Hepatocyte (in vitro differentiated cells): ENCODE measurements around the gene FFAR4. TPM values are rescaled to one million over a fixed set of nuclear protein-coding genes. Genes with fewer than 3 reads are reported as not detected.

ENCODE experiments used
- DNase-seq: peaks from one replicate; pipeline ENCODE4 v3.0.0-alpha.2; 2016; ENCODE audit warnings: low spot score
- H2AFZ ChIP-seq: fragments of 200-600 bp; sonication (generic); 2 replicates; pipeline ENCODE4 v1.6.0; 2016; ENCODE audit warnings: antibody characterized with exemption, mild to moderate bottlenecking
- H3K27ac ChIP-seq: fragments of 200-600 bp; sonication (generic); 2 replicates; pipeline ENCODE4 v1.5.1; 2016; ENCODE audit warnings: mild to moderate bottlenecking
- H3K27me3 ChIP-seq: fragments of 200-600 bp; sonication (generic); 2 replicates; pipeline ENCODE4 v1.6.1; 2016
- H3K36me3 ChIP-seq: fragments of 200-600 bp; sonication (generic); replicated peaks from 2 replicates; pipeline ENCODE4 v1.5.1; 2016; ENCODE audit warnings: low read depth; ENCODE audit not compliant: insufficient read depth
- H3K4me1 ChIP-seq: fragments of 200-600 bp; sonication (generic); 2 replicates; pipeline ENCODE4 v1.5.1; 2016; ENCODE audit warnings: mild to moderate bottlenecking, moderate library complexity; ENCODE audit not compliant: insufficient read depth
- H3K4me2 ChIP-seq: fragments of 200-600 bp; sonication (generic); 2 replicates; pipeline ENCODE4 v1.6.0; 2016
- H3K4me3 ChIP-seq: fragments of 200-600 bp; sonication (generic); 2 replicates; pipeline ENCODE4 v1.5.1; 2016; ENCODE audit warnings: mild to moderate bottlenecking
- H3K79me2 ChIP-seq: fragments of 200-600 bp; sonication (generic); 2 replicates; pipeline ENCODE4 v1.6.0; 2017; ENCODE audit warnings: mild to moderate bottlenecking
- H3K9me2 ChIP-seq: fragments of 200-600 bp; sonication (generic); replicated peaks from 2 replicates; pipeline ENCODE4 v1.6.0; 2017; ENCODE audit warnings: mild to moderate bottlenecking; ENCODE audit not compliant: insufficient read depth
- H3K9me3 ChIP-seq: fragments of 200-600 bp; sonication (generic); 2 replicates; pipeline ENCODE4 v1.5.1; 2016; ENCODE audit warnings: low read depth, mild to moderate bottlenecking
- H4K20me1 ChIP-seq: fragments of 200-600 bp; sonication (generic); 2 replicates; pipeline ENCODE4 v1.6.0; 2016; ENCODE audit warnings: mild to moderate bottlenecking; ENCODE audit not compliant: insufficient read depth, poor library complexity, severe bottlenecking
- EZH2 ChIP-seq: fragments of 200-600 bp; sonication (generic); IDR thresholded peaks from 2 replicates; pipeline ENCODE4 v1.6.1; 2016; ENCODE audit warnings: antibody characterized with exemption, mild to moderate bottlenecking, borderline replicate concordance
- EZH2phosphoT487 ChIP-seq: fragments of 200-600 bp; sonication (generic); IDR thresholded peaks from one replicate; pipeline ENCODE4 v1.6.1; 2018; ENCODE audit warnings: antibody characterized with exemption, mild to moderate bottlenecking, low read depth, moderate library complexity; ENCODE audit not compliant: unreplicated experiment, severe bottlenecking
- WGBS: methylation state at CpG from one replicate; pipeline ENCODE4 v1.1.6; 2016; ENCODE audit warnings: low lambda C conversion rate; ENCODE audit errors: missing lambda C conversion rate; 5-methylcytosine and 5-hydroxymethylcytosine counted together
- polyA plus RNA-seq: library from polyadenylated mRNA; unstranded; fragments of >200 nt; fragmentation: Nextera tagmentation; extraction: Ambion mirVana; gene quantifications from 2 replicates; pipeline ENCODE4 v1.2.1, GENCODE V29; 2016
- total RNA-seq: library from RNA; depleted of rRNA; stranded (reverse); fragments of >200 nt; gene quantifications from 2 replicates; pipeline ENCODE4 v1.2.3, GENCODE V29; 2014
- TF ChIP-seq, protein P1 (sequence below): fragments of 200-600 bp; sonication (generic); IDR thresholded peaks from 2 replicates; pipeline ENCODE4 v1.5.1; 2016; ENCODE audit warnings: antibody characterized with exemption, mild to moderate bottlenecking; ENCODE audit not compliant: poor library complexity

FFAR4 gene
- total and polyA plus RNA-seq, 2 experiments from 2014 or later, result 0.53 TPM; not detected in 1

DNA sequence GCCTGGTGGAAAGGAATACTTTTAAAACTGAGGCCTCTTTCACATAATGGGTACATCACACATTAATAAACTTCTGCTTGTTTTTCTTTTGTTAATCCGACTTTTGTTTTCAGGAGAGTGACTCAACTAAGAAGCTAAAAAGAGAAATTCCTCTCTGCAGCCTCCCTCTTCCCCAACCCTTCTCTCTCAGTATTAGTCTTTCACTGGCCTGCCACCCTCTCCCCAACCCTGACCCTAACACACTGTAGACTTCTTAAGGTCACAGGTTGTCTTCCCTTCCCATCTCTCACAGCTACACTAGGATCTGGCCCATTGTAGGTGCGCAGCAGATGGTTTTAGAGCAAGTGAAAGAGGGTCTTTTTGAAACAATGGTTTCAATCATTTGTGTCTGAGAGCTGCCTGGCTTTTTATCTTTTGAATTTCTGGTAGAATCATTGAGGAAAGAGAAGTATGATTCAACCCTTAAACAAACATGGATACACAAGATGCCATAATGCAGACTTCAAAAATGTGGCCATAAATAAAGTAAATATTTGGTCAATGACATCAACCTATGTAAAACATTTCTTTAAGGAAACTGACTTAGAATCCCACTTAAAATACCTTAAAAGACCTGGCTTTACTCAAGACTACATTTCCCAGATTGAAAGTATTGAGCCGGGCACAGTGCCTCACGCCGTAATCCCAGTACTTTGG is 17.9 kb upstream of the FFAR4 start:
- Histone ChIP-seq H3K4me2 (no peak overlapping the region), H3K36me3 (no peaks in the 10 kb centered on the region), H3K4me3 (no peak overlapping the region), H3K79me2 (no peaks in the 10 kb centered on the region), H3K9me2 (no peaks in the 10 kb centered on the region), H2AFZ (no peak overlapping the region), H3K27ac (peak overlapping the region; percentile 93), H3K4me1 (peaks cover 4% of the 10 kb centered on the region), H4K20me1 (no peaks in the 10 kb centered on the region), H3K9me3 (no peaks in the 10 kb centered on the region), H3K27me3 (no peaks in the 10 kb centered on the region)
- DNase-seq, result peak; percentile 32
- TF ChIP-seq EZH2phosphoT487 (no peak), EZH2 (no peak)
- TF ChIP-seq, protein P1, sequence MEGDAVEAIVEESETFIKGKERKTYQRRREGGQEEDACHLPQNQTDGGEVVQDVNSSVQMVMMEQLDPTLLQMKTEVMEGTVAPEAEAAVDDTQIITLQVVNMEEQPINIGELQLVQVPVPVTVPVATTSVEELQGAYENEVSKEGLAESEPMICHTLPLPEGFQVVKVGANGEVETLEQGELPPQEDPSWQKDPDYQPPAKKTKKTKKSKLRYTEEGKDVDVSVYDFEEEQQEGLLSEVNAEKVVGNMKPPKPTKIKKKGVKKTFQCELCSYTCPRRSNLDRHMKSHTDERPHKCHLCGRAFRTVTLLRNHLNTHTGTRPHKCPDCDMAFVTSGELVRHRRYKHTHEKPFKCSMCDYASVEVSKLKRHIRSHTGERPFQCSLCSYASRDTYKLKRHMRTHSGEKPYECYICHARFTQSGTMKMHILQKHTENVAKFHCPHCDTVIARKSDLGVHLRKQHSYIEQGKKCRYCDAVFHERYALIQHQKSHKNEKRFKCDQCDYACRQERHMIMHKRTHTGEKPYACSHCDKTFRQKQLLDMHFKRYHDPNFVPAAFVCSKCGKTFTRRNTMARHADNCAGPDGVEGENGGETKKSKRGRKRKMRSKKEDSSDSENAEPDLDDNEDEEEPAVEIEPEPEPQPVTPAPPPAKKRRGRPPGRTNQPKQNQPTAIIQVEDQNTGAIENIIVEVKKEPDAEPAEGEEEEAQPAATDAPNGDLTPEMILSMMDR, result no peak
- 73% methylated on average over 5 of the region's 5 CpGs for WGBS

DNA sequence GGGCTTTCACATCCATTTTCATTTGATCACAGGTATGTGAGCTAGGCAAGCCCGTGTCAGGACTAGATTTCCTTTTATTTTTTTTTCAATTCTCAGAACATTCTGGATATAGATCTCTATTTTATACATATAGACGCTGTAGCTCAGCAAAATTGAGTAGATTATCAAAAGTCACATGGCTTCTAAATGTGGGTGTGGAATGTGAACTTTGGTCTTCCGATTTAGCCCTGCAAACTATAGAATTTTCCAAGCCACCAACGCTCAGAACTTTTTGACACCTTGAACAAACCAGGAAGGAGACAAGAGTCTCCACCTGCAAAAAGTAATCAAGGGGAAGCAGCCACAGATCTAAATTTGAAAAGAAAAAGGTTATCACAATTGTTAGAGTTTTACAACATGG is 15.9 kb upstream of the FFAR4 start:
- Histone ChIP-seq H2AFZ (peak overlapping the region; percentile 16), H3K4me2 (no peak overlapping the region), H3K36me3 (no peaks in the 10 kb centered on the region), H3K79me2 (no peaks in the 10 kb centered on the region), H3K27ac (peak overlapping the region; percentile 78), H3K27me3 (no peaks in the 10 kb centered on the region), H3K4me3 (no peak overlapping the region), H3K4me1 (peaks cover 12% of the 10 kb centered on the region), H3K9me3 (no peaks in the 10 kb centered on the region), H4K20me1 (no peaks in the 10 kb centered on the region), H3K9me2 (no peaks in the 10 kb centered on the region)
- TF ChIP-seq, protein P1, result no peak
- TF ChIP-seq EZH2 (no peak), EZH2phosphoT487 (no peak)
- DNase-seq, result no peak
- 72% methylated on average over 4 of the region's 4 CpGs for WGBS

GRCh38 chr10:93552780-93553179 is 13.7 kb upstream of the FFAR4 start:
- Histone ChIP-seq H3K4me3 (no peak overlapping the region), H3K36me3 (no peaks in the 10 kb centered on the region), H3K4me1 (peaks cover 12% of the 10 kb centered on the region), H3K9me3 (no peaks in the 10 kb centered on the region), H2AFZ (no peak overlapping the region), H3K27ac (no peak overlapping the region), H3K79me2 (no peaks in the 10 kb centered on the region), H3K9me2 (no peaks in the 10 kb centered on the region), H4K20me1 (no peaks in the 10 kb centered on the region), H3K4me2 (no peak overlapping the region), H3K27me3 (no peaks in the 10 kb centered on the region)
- TF ChIP-seq EZH2phosphoT487, result no peak
- TF ChIP-seq, protein P1, result no peak
- no peak for TF ChIP-seq EZH2
- WGBS, result 93% methylated on average over 3 of the region's 3 CpGs
- DNase-seq, result no peak
